OCI-LY7 (cell line): ENCODE data around the gene NDC1. TPM values are rescaled to one million over a fixed set of nuclear protein-coding genes. Genes with fewer than 3 reads are reported as not detected.

Experiments
- BruUV-seq: library from RNA; stranded (reverse); fragments of 400-500 nt; replicated peaks from 2 replicates; lab custom pipeline; 2021; lab: Mats Ljungman, UMichigan
- CTCF ChIA-PET: fragments of 300-600 bp; sonication (Branson Sonifier 250); formaldehyde crosslinking; loops from one replicate; lab custom pipeline; 2022; ENCODE audit warnings: antibody characterized with exemption; ENCODE audit not compliant: unreplicated experiment; lab: Charles Lee
- POLR2A ChIA-PET: fragments of 300-600 bp; sonication (Branson Sonifier 250); formaldehyde crosslinking; loops from one replicate; lab custom pipeline; 2022; ENCODE audit warnings: antibody characterized with exemption; lab: Charles Lee
- DNase-seq: peaks from one replicate; pipeline ENCODE4 v3.0.0-alpha.2; 2015; ENCODE audit warnings: low spot score
- H2AFZ ChIP-seq: fragments of 200-600 bp; sonication (generic), shearing (Covaris generic); 2 replicates; pipeline ENCODE4 v1.6.1; 2014; ENCODE audit warnings: mild to moderate bottlenecking, antibody characterized with exemption, low read length, moderate library complexity
- H3K27ac ChIP-seq: fragments of 200-600 bp; sonication (generic); 2 replicates; pipeline ENCODE4 v1.5.1; 2014; ENCODE audit warnings: mixed run types, low read depth, mild to moderate bottlenecking, moderate library complexity, low read length, inconsistent platforms; ENCODE audit not compliant: poor library complexity, severe bottlenecking
- H3K36me3 ChIP-seq: fragments of 200-600 bp; sonication (generic); 2 replicates; pipeline ENCODE4 v1.6.1; 2014; ENCODE audit warnings: mild to moderate bottlenecking, antibody characterized with exemption, low read length, moderate library complexity, mixed read lengths; ENCODE audit not compliant: insufficient read depth
- H3K4me1 ChIP-seq: fragments of 200-600 bp; sonication (generic); 2 replicates; pipeline ENCODE4 v1.5.1; 2014; ENCODE audit warnings: mild to moderate bottlenecking, low read length; ENCODE audit not compliant: insufficient read depth, poor library complexity, severe bottlenecking
- H3K4me2 ChIP-seq: fragments of 200-600 bp; sonication (generic); 2 replicates; pipeline ENCODE4 v1.6.1; 2014; ENCODE audit warnings: mild to moderate bottlenecking, low read length
- H3K4me3 ChIP-seq: fragments of 200-600 bp; sonication (generic); 2 replicates; pipeline ENCODE4 v1.5.1; 2014; ENCODE audit warnings: mild to moderate bottlenecking, low read depth, low read length; ENCODE audit not compliant: poor library complexity, severe bottlenecking
- H3K79me2 ChIP-seq: fragments of 200-600 bp; sonication (generic); 2 replicates; pipeline ENCODE4 v1.6.1; 2016; ENCODE audit warnings: low read depth, mild to moderate bottlenecking, low read length, moderate library complexity, mixed read lengths; ENCODE audit not compliant: insufficient read depth
- H3K9me2 ChIP-seq: fragments of 200-600 bp; sonication (generic); 2 replicates; pipeline ENCODE4 v1.6.1; 2016; ENCODE audit warnings: mild to moderate bottlenecking, low read length, mixed read lengths; ENCODE audit not compliant: insufficient read depth
- H3K9me3 ChIP-seq: fragments of 200-600 bp; sonication (generic); 2 replicates; pipeline ENCODE4 v1.6.1; 2014; ENCODE audit warnings: mild to moderate bottlenecking, mixed run types, low read length, mixed read lengths
- H4K20me1 ChIP-seq: fragments of 200-600 bp; sonication (generic); 2 replicates; pipeline ENCODE4 v1.6.1; 2014; ENCODE audit warnings: mild to moderate bottlenecking, antibody characterized with exemption, low read length, moderate library complexity, mixed read lengths; ENCODE audit not compliant: insufficient read depth
- EZH2phosphoT487 ChIP-seq: fragments of 200-600 bp; sonication (generic); IDR thresholded peaks from 2 replicates; pipeline ENCODE4 v1.6.1; 2018; ENCODE audit warnings: low read depth, borderline replicate concordance, mild to moderate bottlenecking, mixed run types, antibody characterized with exemption, low read length, moderate library complexity, mixed read lengths
- intact Hi-C: fragments of 100-400 bp; cut with micrococcal nuclease; formaldehyde crosslinking; loops from one replicate; pipeline ENCODE4 v1.10.0; 2022; ENCODE audit not compliant: unreplicated experiment
- total RNA-seq, 2 experiments: library from RNA; depleted of rRNA in 1 of 2; stranded (reverse); fragments of >200 nt in 1 of 2; shearing (Covaris generic) in 1 of 2; gene quantifications; 2 replicates each; pipeline ENCODE4 v1.2.3, GENCODE V29; 2014 to 2022
- TF ChIP-seq, protein P1 (sequence below): fragments of 200-600 bp; sonication (generic); conservative IDR thresholded peaks from 2 replicates; pipeline ENCODE4 v1.5.1; 2014; ENCODE audit warnings: mild to moderate bottlenecking, antibody characterized with exemption, low read length, moderate library complexity, mixed read lengths

The NDC1 gene
- total RNA-seq, 2 experiments from 2014 or later = 51.8 to 71.5 TPM

- TF ChIP-seq, protein P1, sequence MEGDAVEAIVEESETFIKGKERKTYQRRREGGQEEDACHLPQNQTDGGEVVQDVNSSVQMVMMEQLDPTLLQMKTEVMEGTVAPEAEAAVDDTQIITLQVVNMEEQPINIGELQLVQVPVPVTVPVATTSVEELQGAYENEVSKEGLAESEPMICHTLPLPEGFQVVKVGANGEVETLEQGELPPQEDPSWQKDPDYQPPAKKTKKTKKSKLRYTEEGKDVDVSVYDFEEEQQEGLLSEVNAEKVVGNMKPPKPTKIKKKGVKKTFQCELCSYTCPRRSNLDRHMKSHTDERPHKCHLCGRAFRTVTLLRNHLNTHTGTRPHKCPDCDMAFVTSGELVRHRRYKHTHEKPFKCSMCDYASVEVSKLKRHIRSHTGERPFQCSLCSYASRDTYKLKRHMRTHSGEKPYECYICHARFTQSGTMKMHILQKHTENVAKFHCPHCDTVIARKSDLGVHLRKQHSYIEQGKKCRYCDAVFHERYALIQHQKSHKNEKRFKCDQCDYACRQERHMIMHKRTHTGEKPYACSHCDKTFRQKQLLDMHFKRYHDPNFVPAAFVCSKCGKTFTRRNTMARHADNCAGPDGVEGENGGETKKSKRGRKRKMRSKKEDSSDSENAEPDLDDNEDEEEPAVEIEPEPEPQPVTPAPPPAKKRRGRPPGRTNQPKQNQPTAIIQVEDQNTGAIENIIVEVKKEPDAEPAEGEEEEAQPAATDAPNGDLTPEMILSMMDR = no peak
- intact Hi-C loops = loop anchor here (10.0 kb wide), 1 partner anchor 196 kb away; no protein-coding TSS in a partner anchor
- Histone ChIP-seq H3K9me2 (no peaks in the 10 kb centered on the region), H3K4me1 (peaks cover 8% of the 10 kb centered on the region), H3K4me3 (no peak overlapping the region), H3K4me2 (no peak overlapping the region), H3K79me2 (no peaks in the 10 kb centered on the region), H3K27ac (no peak overlapping the region), H3K36me3 (peaks cover 12% of the 10 kb centered on the region; the same call in 1 of the 2 replicates), H2AFZ (no peak overlapping the region), H4K20me1 (no peaks in the 10 kb centered on the region), H3K9me3 (no peaks in the 10 kb centered on the region)
- ChIA-PET CTCF (no interaction called here), POLR2A (interaction anchor here (1.0 to 1.5 kb wide), 3 partner anchors 10 to 32 kb away, joined by 4 to 7 read pairs (median 4); no protein-coding TSS in a partner anchor)
- DNase-seq = no peak
- no TSS peak for BruUV-seq
These were observed 30.5 kb upstream of the NDC1 start for GRCh38 chr1:53868565-53868964.

- ChIA-PET POLR2A (interaction anchor here (0.6 kb wide), 1 partner anchor 105 kb away, joined by 3 read pairs; no protein-coding TSS in a partner anchor), CTCF (interaction anchor here (0.6 kb wide), 1 partner anchor 83 kb away, joined by 3 read pairs; the partner anchor contains the start of gene LRRC42)
- no TSS peak for BruUV-seq
- Histone ChIP-seq H3K27ac (no peak overlapping the region), H3K79me2 (no peaks in the 10 kb centered on the region), H4K20me1 (no peaks in the 10 kb centered on the region), H3K4me3 (no peak overlapping the region), H2AFZ (0 out of 2 replicates have a peak overlapping the region, but pooled peaks have one; percentile 0), H3K4me2 (peak overlapping the region; percentile 36), H3K36me3 (no peaks in the 10 kb centered on the region), H3K4me1 (peaks cover 14% of the 10 kb centered on the region), H3K9me3 (no peaks in the 10 kb centered on the region), H3K9me2 (no peaks in the 10 kb centered on the region)
- TF ChIP-seq, protein P1 = no peak
- no peak for TF ChIP-seq EZH2phosphoT487
- intact Hi-C loops = loop anchor here (10.0 kb wide), 1 partner anchor 202 kb away; no protein-coding TSS in a partner anchor
- DNase-seq = peak; percentile 32
These were observed 24.4 kb upstream of the NDC1 start for GRCh38 chr1:53862507-53862906.

- no TSS peak for BruUV-seq
- no peak overlapping the region for H3K4me2 ChIP-seq
- no peaks in the 10 kb centered on the region for H4K20me1 ChIP-seq
- peaks cover 7% of the 10 kb centered on the region; the same call in 1 of the 2 replicates for H3K36me3 ChIP-seq
- CTCF ChIA-PET = interaction anchor here (0.7 to 3.0 kb wide), 5 partner anchors 84 to 99 kb away, joined by 3 to 15 read pairs (median 5); partner anchors contain the start of gene IFT25
- TF ChIP-seq, protein P1 = peak; percentile 95
- no peak for TF ChIP-seq EZH2phosphoT487
- no peak overlapping the region for H2AFZ ChIP-seq
- H3K9me2 ChIP-seq = no peaks in the 10 kb centered on the region
- H3K27ac ChIP-seq = no peak overlapping the region
- intact Hi-C loops = loop anchor here (1.0 to 10.0 kb wide), 3 partner anchors 88 to 204 kb away; no protein-coding TSS in a partner anchor
- H3K9me3 ChIP-seq = no peaks in the 10 kb centered on the region
- H3K4me1 ChIP-seq = peaks cover 14% of the 10 kb centered on the region
- H3K4me3 ChIP-seq = no peak overlapping the region
- POLR2A ChIA-PET = interaction anchor here (0.6 to 1.4 kb wide), 3 partner anchors 22 to 84 kb away, joined by 3 to 8 read pairs (median 5); partner anchors contain the start of genes IFT25 and NDC1
- DNase-seq = peak; percentile 75
- H3K79me2 ChIP-seq = no peaks in the 10 kb centered on the region
These were observed 22.9 kb upstream of the NDC1 start for GRCh38 chr1:53860967-53861411.
